Spleen (tissue), 7 donors: ENCODE data around the gene GNG4.

ENCODE experiments used
- CTCF ChIP-seq, 11 experiments: fragments of 200-600 bp in 7 of 11; fragments of 450-650 bp in 4 of 11; sonication (generic) in 4 of 11; IDR thresholded peaks in 8 of 11; conservative IDR thresholded peaks in 3 of 11; 1 replicate in 7 of 11; 2 replicates in 4 of 11; pipeline versions ENCODE4 v1.4.0 to v1.8.0; 2016 to 2021; ENCODE audit warnings: antibody characterized with exemption in 11 of 11, inconsistent platforms in 4 of 11, mild to moderate bottlenecking in 1 of 11
- POLR2A ChIP-seq, 3 donors: fragments of 450-650 bp; IDR thresholded peaks; one replicate each; pipeline ENCODE4 v1.5.1; 2017; ENCODE audit warnings: antibody characterized with exemption in 3 of 3, mild to moderate bottlenecking in 1 of 3
- donor health status: DM: no; HTN: no; CAD: no; lungs with moderate emphysema.
- donor health status: DM: no; HTN: no; CAD: no.
- donor health status: DM: no; HTN: no; CAD: no.

- TF ChIP-seq CTCF (IDR thresholded peaks at IDR 0.05 in 8 of 11, conservative IDR thresholded peaks at IDR 0.05 in 3 of 11) = no peak
- no peak for TF ChIP-seq POLR2A (IDR thresholded peaks at IDR 0.05)
These were observed 24.8 kb downstream of the GNG4 start for GRCh38 chr1:235624721-235625333.
